D721Med (cell line): Measurements from ENCODE around the gene ANKRD28.
A peak's percentile ranks its signal among the peaks of the same experiment; 100 is the strongest.

Experiments used
- DNase-seq: peaks from one replicate; pipeline ENCODE4 v3.0.0; 2011; ENCODE audit warnings: low spot score; ENCODE audit not compliant: insufficient read length
- FAIRE-seq: peaks from 2 replicates; lab custom pipeline; 2011; peaks lifted over from hg19 to GRCh38; lab: Jason Lieb, UNC
- CTCF ChIP-seq: IDR thresholded peaks from 2 replicates; pipeline ENCODE4 v1.5.1; 2012; ENCODE audit warnings: mild to moderate bottlenecking, control low read depth; ENCODE audit not compliant: insufficient read depth; ENCODE audit errors: missing control alignments

ANKRD28 gene

GRCh38 chr3:15633766-15634598, 163.8 kb downstream of the ANKRD28 start:
- TF ChIP-seq CTCF: no peak
- DNase-seq (no peak), FAIRE-seq (no peak)

GRCh38 chr3:15633159-15633558, 164.6 kb downstream of the ANKRD28 start:
- DNase-seq (no peak), FAIRE-seq (no peak)
- no peak for TF ChIP-seq CTCF

- no peak for TF ChIP-seq CTCF
- DNase-seq (no peak), FAIRE-seq (no peak)
Observed at GRCh38 chr3:15632212-15632580, 165.6 kb downstream of the ANKRD28 start.

GRCh38 chr3:15631426-15632211, 166.2 kb downstream of the ANKRD28 start:
- DNase-seq (no peak), FAIRE-seq (no peak)
- TF ChIP-seq CTCF: no peak

GRCh38 chr3:15630646-15631350, 167.0 kb downstream of the ANKRD28 start:
- TF ChIP-seq CTCF: no peak
- DNase-seq (no peak), FAIRE-seq (no peak)

- FAIRE-seq: no peak
Observed at GRCh38 chr3:15629860-15630597, 167.8 kb downstream of the ANKRD28 start.

More at GRCh38 chr3:15629860-15630597, 167.8 kb downstream of the ANKRD28 start:
- peak; percentile 63 for TF ChIP-seq CTCF
- DNase-seq: peak; percentile 48
